ENCODE measurements around the gene KRT17. TPM values are rescaled to one million over a fixed set of nuclear protein-coding genes. Genes with fewer than 3 reads are reported as not detected.
"Not testable (repeated sequence)": the region's sequence is repeated elsewhere in the genome, so short reads cannot be mapped to it uniquely, and the experiment has no call there.

Gene KRT17
- total RNA-seq, 1 experiment from 2014 or later: 1.9 TPM

GRCh38 chr17:41582061-41582968 is 42.1 kb downstream of the KRT17 start:
- POLR2A ChIA-PET: interaction anchor here (0.6 kb wide), 1 partner anchor 11 kb away, joined by 6 read pairs; no protein-coding TSS in a partner anchor

GRCh38 chr17:41581366-41582060 is 42.9 kb downstream of the KRT17 start:
- no peak for ATAC-seq
- Histone ChIP-seq H3K9me3 (ENCODE audit: control insufficient read depth, insufficient read depth, low read depth, low read length) (no peaks in the 10 kb centered on the region), H3K4me3 (ENCODE audit: low read depth in 2 of 2, low read length in 2 of 2) (no peak overlapping the region), H3K27me3 (ENCODE audit: control insufficient read depth, insufficient read depth, low read length) (no peaks in the 10 kb centered on the region), H3K36me3 (ENCODE audit: control insufficient read depth, insufficient read depth, low read length) (no peaks in the 10 kb centered on the region), H3K4me1 (ENCODE audit: control insufficient read depth, insufficient read depth, low read length) (peaks cover 9% of the 10 kb centered on the region; the same call in 1 of the 2 replicates), H3K27ac (ENCODE audit: low read length) (no peak overlapping the region)
- TF ChIP-seq CTCF (IDR thresholded peaks at IDR 0.05): no peak
- no peak for TF ChIP-seq TCF7L2 (IDR thresholded peaks at IDR 0.05; ENCODE audit: low read depth, low read length)
- TF ChIP-seq REST (IDR thresholded peaks at IDR 0.05; ENCODE audit: insufficient read depth in 1 of 2, low read depth in 2 of 2, low read length in 1 of 2): no peak
- TF ChIP-seq POLR2AphosphoS5 (IDR thresholded peaks at IDR 0.05; ENCODE audit: low read depth, low read length): no peak
- TF ChIP-seq SIN3A (IDR thresholded peaks at IDR 0.05; ENCODE audit: borderline replicate concordance, insufficient read depth, low read depth, low read length): no peak
- intact Hi-C loops (cut with micrococcal nuclease; ENCODE audit: unreplicated experiment) (no loop called here), in situ Hi-C loops (cut with HindIII; ENCODE audit: low pct_unique_long_range_greater_than_20kb, low sequenced_read_pairs) (no loop called here)
- CTCF ChIA-PET: interaction anchor here (1.1 to 1.9 kb wide), 2 partner anchors 45 to 67 kb away, joined by 3 to 9 read pairs; no protein-coding TSS in a partner anchor
- no peak for DNase-seq (ENCODE audit: low read depth, low spot score)
- BruUV-seq (replicated peaks): no TSS peak
- POLR2A ChIA-PET: no interaction called here

More at GRCh38 chr17:41582061-41582968, 42.1 kb downstream of the KRT17 start:
- CTCF ChIA-PET: interaction anchor here (0.6 to 1.9 kb wide), 3 partner anchors 27 to 66 kb away, joined by 3 to 9 read pairs (median 3); no protein-coding TSS in a partner anchor
- BruUV-seq (replicated peaks); H3K4me3 ChIP-seq (ENCODE audit: low read depth in 2 of 2, low read length in 2 of 2); DNase-seq (ENCODE audit: low read depth, low spot score); H3K36me3 ChIP-seq (ENCODE audit: control insufficient read depth, insufficient read depth, low read length); H3K27ac ChIP-seq (ENCODE audit: low read length); H3K9me3 ChIP-seq (ENCODE audit: control insufficient read depth, insufficient read depth, low read depth, low read length); in situ Hi-C loops (cut with HindIII; ENCODE audit: low pct_unique_long_range_greater_than_20kb, low sequenced_read_pairs); H3K27me3 ChIP-seq (ENCODE audit: control insufficient read depth, insufficient read depth, low read length); intact Hi-C loops (cut with micrococcal nuclease; ENCODE audit: unreplicated experiment); ATAC-seq; H3K4me1 ChIP-seq (ENCODE audit: control insufficient read depth, insufficient read depth, low read length): not testable (repeated sequence)
- peak; percentile 46 to 51; a peak in 1 of 4 replicates for TF ChIP-seq REST (IDR thresholded peaks at IDR 0.05; ENCODE audit: insufficient read depth in 1 of 2, low read depth in 2 of 2, low read length in 1 of 2)

All from Panc1 (cell line).